Osteoblast (primary cell): ENCODE measurements around the gene FOXF1. TPM values are rescaled to one million over a fixed set of nuclear protein-coding genes. Genes with fewer than 3 reads are reported as not detected.

Source experiments
- DNase-seq: peaks from one replicate; pipeline ENCODE4 v3.0.0; 2011; ENCODE audit warnings: low spot score, mixed read lengths; ENCODE audit not compliant: insufficient read length; ENCODE audit errors: missing footprints
- H2AFZ ChIP-seq: 2 replicates; pipeline ENCODE4 v1.6.0; 2011; ENCODE audit warnings: mild to moderate bottlenecking, low read length
- H3K27ac ChIP-seq: 2 replicates; pipeline ENCODE4 v1.5.1; 2011; ENCODE audit warnings: mild to moderate bottlenecking, low read depth, low read length, moderate library complexity
- H3K27me3 ChIP-seq: 2 replicates; pipeline ENCODE4 v1.6.0; 2012; ENCODE audit warnings: mild to moderate bottlenecking, control low read depth, inconsistent platforms, low read length, moderate library complexity; ENCODE audit not compliant: insufficient read depth
- H3K36me3 ChIP-seq: 2 replicates; pipeline ENCODE4 v1.5.1; 2011; ENCODE audit warnings: mild to moderate bottlenecking, low read length, control low read depth, moderate library complexity; ENCODE audit not compliant: insufficient read depth
- H3K4me1 ChIP-seq: 2 replicates; pipeline ENCODE4 v1.5.1; 2011; ENCODE audit warnings: mild to moderate bottlenecking, low read length, control low read depth, moderate library complexity; ENCODE audit not compliant: insufficient read depth
- H3K4me2 ChIP-seq: 2 replicates; pipeline ENCODE4 v1.6.0; 2011; ENCODE audit warnings: mild to moderate bottlenecking, low read length; ENCODE audit not compliant: insufficient read depth
- H3K4me3 ChIP-seq: fragments of 200-600 bp; sonication (generic); 3 replicates; pipeline ENCODE4 v1.5.1; 2012; ENCODE audit warnings: mild to moderate bottlenecking, low read length, inconsistent platforms; ENCODE audit not compliant: insufficient read depth
- H3K79me2 ChIP-seq: 2 replicates; pipeline ENCODE4 v1.6.0; 2012; ENCODE audit warnings: mild to moderate bottlenecking, low read length, control low read depth, inconsistent platforms; ENCODE audit not compliant: insufficient read depth
- H3K9me3 ChIP-seq: 2 replicates; pipeline ENCODE4 v1.5.1; 2011; ENCODE audit warnings: low read depth, low read length, control low read depth
- H4K20me1 ChIP-seq: 2 replicates; pipeline ENCODE4 v1.6.0; 2012; ENCODE audit warnings: mild to moderate bottlenecking, low read length, control low read depth; ENCODE audit not compliant: insufficient read depth
- CTCF ChIP-seq: IDR thresholded peaks from 2 replicates; pipeline ENCODE4 v1.5.1; 2011; ENCODE audit warnings: mild to moderate bottlenecking, low read depth, low read length, moderate library complexity; ENCODE audit errors: extremely low read depth
- total RNA-seq: library from RNA; depleted of rRNA; stranded (reverse); fragments of >200 nt; gene quantifications from 2 replicates; pipeline ENCODE4 v1.2.3, GENCODE V29; 2012

FOXF1 gene
- total RNA-seq, 1 donor: not detected

GRCh38 chr16:86528061-86528929 is 18.0 kb downstream of the FOXF1 start:
- Histone ChIP-seq H3K27me3 (peaks cover 12% of the 10 kb centered on the region), H4K20me1 (peaks cover 4% of the 10 kb centered on the region), H3K36me3 (no peaks in the 10 kb centered on the region), H3K4me1 (peaks cover 4% of the 10 kb centered on the region), H3K4me3 (no peak overlapping the region), H2AFZ (no peak overlapping the region), H3K27ac (no peak overlapping the region), H3K9me3 (no peaks in the 10 kb centered on the region), H3K4me2 (no peak overlapping the region), H3K79me2 (no peaks in the 10 kb centered on the region)
- peak; percentile 37 for DNase-seq
- no peak for TF ChIP-seq CTCF

GRCh38 chr16:86529160-86529559 is 18.8 kb downstream of the FOXF1 start:
- H3K36me3 ChIP-seq: no peaks in the 10 kb centered on the region
- peaks cover 4% of the 10 kb centered on the region for H4K20me1 ChIP-seq
- no peaks in the 10 kb centered on the region for H3K9me3 ChIP-seq
- H2AFZ ChIP-seq: no peak overlapping the region
- no peak overlapping the region for H3K4me2 ChIP-seq
- H3K4me3 ChIP-seq: no peak overlapping the region
- no peaks in the 10 kb centered on the region for H3K79me2 ChIP-seq
- TF ChIP-seq CTCF: no peak
- peaks cover 4% of the 10 kb centered on the region for H3K4me1 ChIP-seq
- no peak overlapping the region for H3K27ac ChIP-seq
- H3K27me3 ChIP-seq: peaks cover 7% of the 10 kb centered on the region
- DNase-seq: peak; percentile 85

- Histone ChIP-seq H3K36me3 (no peaks in the 10 kb centered on the region), H3K4me3 (no peak overlapping the region), H4K20me1 (peaks cover 4% of the 10 kb centered on the region), H3K4me1 (peaks cover 4% of the 10 kb centered on the region), H3K79me2 (no peaks in the 10 kb centered on the region), H3K4me2 (no peak overlapping the region), H3K27me3 (no peaks in the 10 kb centered on the region), H3K27ac (no peak overlapping the region), H3K9me3 (no peaks in the 10 kb centered on the region), H2AFZ (no peak overlapping the region)
- DNase-seq: peak; percentile 34
- TF ChIP-seq CTCF: no peak
These were observed 20.2 kb downstream of the FOXF1 start for GRCh38 chr16:86530251-86531190.

- Histone ChIP-seq H3K4me2 (no peak overlapping the region), H3K27ac (no peak overlapping the region), H3K27me3 (no peaks in the 10 kb centered on the region), H3K9me3 (no peaks in the 10 kb centered on the region), H2AFZ (no peak overlapping the region), H4K20me1 (peaks cover 4% of the 10 kb centered on the region), H3K36me3 (no peaks in the 10 kb centered on the region), H3K4me3 (no peak overlapping the region), H3K4me1 (peaks cover 4% of the 10 kb centered on the region), H3K79me2 (no peaks in the 10 kb centered on the region)
- DNase-seq: peak; percentile 88
- no peak for TF ChIP-seq CTCF
These were observed 20.8 kb downstream of the FOXF1 start for GRCh38 chr16:86531191-86531545.
